Upper lobe of right lung (tissue), 1 donor: Measurements from ENCODE around the gene MFN2. TPM values are rescaled to one million over a fixed set of nuclear protein-coding genes. Genes with fewer than 3 reads are reported as not detected.
A peak's percentile ranks its signal among the peaks of the same experiment; 100 is the strongest.

Source experiments
- ATAC-seq: fragments of 200-7000 bp; cut with Tn5 transposase; one replicate; pipeline ENCODE4 v1.9.1; 2020; ENCODE audit warnings: mild to moderate bottlenecking, moderate library complexity
- DNase-seq: peaks from one replicate; pipeline ENCODE4 v3.0.0-alpha.2; 2020
- H3K27ac ChIP-seq: fragments of 200-600 bp; one replicate; pipeline ENCODE4 v1.8.0; 2022
- H3K27me3 ChIP-seq: fragments of 200-600 bp; one replicate; pipeline ENCODE4 v1.8.0; 2022; ENCODE audit warnings: mild to moderate bottlenecking
- H3K36me3 ChIP-seq: fragments of 200-600 bp; one replicate; pipeline ENCODE4 v1.8.0; 2022
- H3K4me1 ChIP-seq: fragments of 200-600 bp; one replicate; pipeline ENCODE4 v1.8.0; 2022
- H3K4me3 ChIP-seq: fragments of 200-600 bp; one replicate; pipeline ENCODE4 v1.8.0; 2022; ENCODE audit warnings: mild to moderate bottlenecking
- H3K9me3 ChIP-seq: fragments of 200-600 bp; one replicate; pipeline ENCODE4 v1.8.0; 2022
- CTCF ChIP-seq: fragments of 200-600 bp; IDR thresholded peaks from one replicate; pipeline ENCODE4 v1.8.0; 2022; ENCODE audit warnings: antibody characterized with exemption
- intact Hi-C: fragments of 100-400 bp; cut with DNase I; formaldehyde crosslinking; loops from one replicate; pipeline ENCODE4 v1.11.0; 2022
- total RNA-seq: library from RNA; stranded (reverse); fragmentation: NEBNext Ultra II Directional; extraction: Animal tissue kit (Norgen Biotek cat#: 25700); gene quantifications from one replicate; pipeline ENCODE4 v1.2.1, GENCODE V29; 2021
- donor health status: DM: no; HTN: yes; CAD: no; lungs with severe emphysema.

The MFN2 gene
- total RNA-seq, 1 donor from 2014 or later, result 89.9 TPM

GRCh38 chr1:12009318-12009947, 29.2 kb downstream of the MFN2 start:
- H3K9me3 ChIP-seq, result no peaks in the 10 kb centered on the region
- TF ChIP-seq CTCF, result no peak
- H3K4me1 ChIP-seq, result peaks cover 6% of the 10 kb centered on the region
- no peak overlapping the region for H3K4me3 ChIP-seq
- H3K27me3 ChIP-seq, result no peaks in the 10 kb centered on the region
- H3K27ac ChIP-seq, result no peak overlapping the region
- intact Hi-C loops, result no loop called here
- H3K36me3 ChIP-seq, result peaks cover 71% of the 10 kb centered on the region
- DNase-seq, result no peak
- ATAC-seq, result no peak

DNA sequence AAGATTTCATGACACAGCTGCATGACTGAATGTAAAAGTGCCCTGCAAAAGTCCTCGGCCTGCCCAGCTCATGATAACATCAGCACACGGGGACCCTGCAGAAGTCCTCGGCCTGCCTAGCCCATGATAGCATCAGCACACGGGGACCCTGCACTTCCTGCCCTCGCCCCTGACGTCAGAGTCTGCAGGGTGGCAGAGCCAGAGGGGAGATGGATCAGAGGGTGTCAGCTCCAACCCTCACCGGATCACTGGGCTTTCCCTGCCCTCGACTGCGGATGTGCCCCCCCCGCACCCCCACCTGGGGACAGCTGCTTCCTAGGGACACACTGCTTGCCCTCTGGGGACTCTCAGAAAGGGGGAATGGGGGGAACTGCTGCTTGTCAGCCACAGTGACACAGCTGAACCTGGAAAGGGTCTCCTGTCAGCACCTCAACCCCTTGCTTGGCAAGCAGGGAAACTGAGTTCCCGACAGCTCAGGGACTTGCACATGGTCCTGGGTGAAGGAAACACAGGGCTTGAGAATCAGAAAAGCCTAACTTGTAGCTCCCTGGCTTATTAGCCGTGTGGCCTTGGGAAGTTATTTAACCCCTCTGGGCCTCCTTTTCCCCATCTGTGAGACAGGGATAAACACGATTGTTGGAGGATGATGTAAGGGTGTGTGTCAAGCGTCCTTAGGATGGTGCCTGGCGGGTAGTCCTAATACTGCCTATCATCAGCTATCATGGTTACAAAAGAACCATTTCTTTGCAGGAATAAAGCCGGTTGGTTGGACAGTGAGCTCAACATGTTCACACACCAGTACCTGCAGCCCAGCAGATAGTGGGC, 30.7 kb downstream of the MFN2 start:
- no peak for TF ChIP-seq CTCF
- Histone ChIP-seq H3K4me1 (peaks cover 6% of the 10 kb centered on the region), H3K27ac (no peak overlapping the region), H3K36me3 (peaks cover 56% of the 10 kb centered on the region), H3K9me3 (no peaks in the 10 kb centered on the region), H3K4me3 (no peak overlapping the region), H3K27me3 (no peaks in the 10 kb centered on the region)
- no peak for ATAC-seq
- intact Hi-C loops, result no loop called here
- DNase-seq, result no peak

DNA sequence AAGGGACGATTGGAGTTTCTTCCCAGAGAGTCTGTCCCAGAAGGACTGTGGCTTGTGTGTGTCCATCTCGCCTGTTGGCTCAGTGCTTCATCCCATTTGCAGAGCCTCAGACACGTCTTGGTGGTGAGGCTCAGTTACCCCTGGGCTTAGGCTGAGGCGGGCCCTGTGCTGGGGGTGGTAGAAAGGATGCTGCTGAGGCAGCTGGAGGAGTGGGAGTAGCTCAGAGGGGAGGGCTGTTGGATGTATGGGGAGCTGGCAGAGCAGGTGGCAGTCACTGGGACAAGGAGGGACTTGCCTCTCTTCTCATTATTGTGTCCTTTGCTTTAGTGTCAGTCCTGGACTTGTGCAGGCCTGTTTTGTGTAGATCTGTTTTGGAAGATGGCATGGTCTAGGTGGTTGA, 31.8 kb downstream of the MFN2 start:
- no peak overlapping the region for H3K27ac ChIP-seq
- no peak for TF ChIP-seq CTCF
- H3K4me1 ChIP-seq, result peaks cover 6% of the 10 kb centered on the region
- H3K27me3 ChIP-seq, result no peaks in the 10 kb centered on the region
- DNase-seq, result no peak
- H3K36me3 ChIP-seq, result peaks cover 46% of the 10 kb centered on the region
- intact Hi-C loops, result no loop called here
- H3K4me3 ChIP-seq, result no peak overlapping the region
- H3K9me3 ChIP-seq, result no peaks in the 10 kb centered on the region
- ATAC-seq, result no peak

DNA sequence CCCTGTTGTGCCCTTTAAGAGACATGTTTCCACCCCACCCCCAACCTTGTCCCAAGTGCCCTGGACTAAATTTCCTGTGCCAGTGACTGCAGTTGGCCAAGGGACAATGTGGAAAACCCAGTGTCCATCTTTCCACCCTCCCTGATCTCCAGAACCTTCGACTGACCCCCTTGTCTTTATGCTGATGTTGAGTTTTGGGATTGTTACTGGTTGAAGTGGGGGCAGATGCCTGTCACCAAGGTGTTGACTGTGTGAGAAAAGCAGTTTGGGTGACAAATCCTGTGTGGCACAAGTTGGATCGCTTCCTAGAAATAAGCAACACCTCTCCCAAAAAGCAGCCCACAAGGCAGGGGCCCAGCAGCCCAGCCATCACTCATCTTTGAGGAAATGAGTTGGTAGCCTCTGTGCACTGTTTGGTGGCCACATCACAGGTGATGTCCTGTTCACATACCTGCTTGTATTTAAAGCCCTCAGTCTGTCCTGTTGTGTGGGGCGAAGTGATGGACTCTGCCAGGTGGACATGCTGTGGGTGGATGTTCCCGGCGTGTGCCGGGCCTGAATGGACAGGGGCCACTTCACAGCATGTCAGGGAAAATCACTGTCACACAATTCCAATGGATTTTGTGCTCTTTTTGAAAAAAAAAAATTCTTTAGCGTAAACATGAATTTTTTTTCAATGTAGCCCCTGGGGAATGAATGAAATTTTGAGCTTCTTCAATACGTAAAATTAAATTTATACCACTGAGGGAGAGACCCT, 32.5 kb downstream of the MFN2 start:
- ATAC-seq (no peak), DNase-seq (no peak)
- Histone ChIP-seq H3K4me3 (no peak overlapping the region), H3K27me3 (no peaks in the 10 kb centered on the region), H3K36me3 (peaks cover 38% of the 10 kb centered on the region), H3K4me1 (peaks cover 6% of the 10 kb centered on the region), H3K9me3 (no peaks in the 10 kb centered on the region), H3K27ac (no peak overlapping the region)
- TF ChIP-seq CTCF, result no peak
- intact Hi-C loops, result no loop called here

DNA sequence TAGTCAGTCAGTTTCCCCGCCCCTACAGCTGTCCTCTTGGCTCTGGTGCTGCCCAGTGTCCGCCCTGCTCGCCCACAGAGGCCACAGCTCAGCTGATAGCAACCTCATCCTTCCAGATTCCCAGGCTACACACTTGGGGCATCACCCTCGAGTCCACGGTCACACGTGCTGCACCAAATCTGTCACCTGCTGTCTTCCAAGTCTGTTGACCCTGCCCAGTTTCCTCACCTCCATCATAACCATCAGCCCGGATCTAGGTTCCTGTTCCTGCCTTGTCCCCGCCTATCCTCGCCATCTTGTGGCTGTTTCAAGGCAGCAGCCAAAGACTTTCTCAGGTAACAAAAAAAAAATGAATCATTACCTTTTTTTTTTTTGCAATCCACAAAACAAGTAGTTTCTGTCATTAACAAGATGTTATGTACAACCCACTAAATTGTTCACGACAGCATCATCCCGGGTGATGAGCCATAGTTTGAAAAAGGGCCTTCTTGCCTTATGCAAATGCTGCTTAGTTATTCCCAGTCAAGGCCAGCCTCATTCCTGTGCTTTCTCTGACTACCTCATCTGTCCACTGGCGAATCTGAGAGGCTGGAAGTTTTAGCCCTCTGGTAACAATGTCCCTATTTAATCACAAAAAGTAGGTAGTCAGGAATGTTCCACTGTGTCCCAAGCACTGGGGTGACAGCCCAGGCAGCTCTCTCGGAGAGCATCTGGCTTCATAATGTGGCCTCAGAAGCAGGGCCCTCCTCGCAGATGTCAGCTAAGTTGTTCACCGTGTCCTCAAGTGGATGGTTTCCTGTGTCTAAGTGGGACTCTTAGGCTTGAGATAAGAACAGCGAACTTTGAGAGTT, 34.1 kb downstream of the MFN2 start:
- DNase-seq, result no peak
- Histone ChIP-seq H3K4me3 (no peak overlapping the region), H3K27ac (peak overlapping the region; percentile 55), H3K4me1 (peaks cover 6% of the 10 kb centered on the region), H3K27me3 (no peaks in the 10 kb centered on the region), H3K36me3 (peaks cover 35% of the 10 kb centered on the region), H3K9me3 (no peaks in the 10 kb centered on the region)
- intact Hi-C loops, result no loop called here
- ATAC-seq, result peak; percentile 64
- TF ChIP-seq CTCF, result no peak
